ENCODE measurements around the gene SPEG. TPM values are rescaled to one million over a fixed set of nuclear protein-coding genes. Genes with fewer than 3 reads are reported as not detected.

SPEG gene
- total RNA-seq, 1 experiment from 2014 or later = 56.6 TPM

DNA sequence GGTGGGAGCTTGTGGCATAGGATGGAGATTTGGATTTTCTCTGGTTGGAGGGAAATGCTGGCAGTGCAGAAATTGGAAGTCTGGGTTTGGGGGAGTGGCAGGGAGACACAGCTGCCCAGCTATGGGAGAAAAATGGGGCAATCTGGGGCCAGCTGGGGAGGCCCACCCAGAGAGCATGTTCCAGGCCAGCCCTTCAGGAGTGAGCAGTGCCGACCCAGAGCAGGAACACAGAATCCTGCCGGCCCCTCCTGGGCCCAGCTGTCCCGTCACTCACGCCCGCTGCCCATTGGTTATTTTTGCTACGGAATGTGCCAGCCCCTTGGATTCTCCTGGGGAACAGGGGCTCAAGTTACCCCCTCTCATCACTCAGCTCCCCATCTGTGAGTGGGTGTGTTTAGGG, 4.9 kb downstream of the SPEG start:
- intact Hi-C loops (cut with micrococcal nuclease) = no loop called here
- Histone ChIP-seq H3K9ac (ENCODE audit: low read length) (no peak overlapping the region), H3K4me2 (ENCODE audit: low read length) (no peak overlapping the region), H3K9me3 (ENCODE audit: control insufficient read depth in 1 of 2, insufficient read depth in 1 of 2, low read depth in 1 of 2, low read length in 2 of 2) (no peaks in the 10 kb centered on the region), H3K27me3 (ENCODE audit: insufficient read depth, low read length) (no peaks in the 10 kb centered on the region), H3K27ac (ENCODE audit: low read depth, low read length) (no peak overlapping the region), H4K20me1 (ENCODE audit: insufficient read depth) (no peaks in the 10 kb centered on the region), H3K4me1 (ENCODE audit: control insufficient read depth in 1 of 2, insufficient read depth in 2 of 2, low read length in 2 of 2) (peaks cover 12 to 24% of the 10 kb centered on the region in 2 experiments), H2AFZ (ENCODE audit: low read depth, low read length, poor library complexity, severe bottlenecking) (no peak overlapping the region), H3K36me3 (ENCODE audit: control insufficient read depth in 1 of 2, insufficient read depth in 2 of 2, low read length in 2 of 2) (0 out of 4 replicates have a peak, but pooled peaks cover 0 to 3% of the 10 kb centered on the region in 2 experiments), H3K79me2 (ENCODE audit: insufficient read depth, low read length) (no peaks in the 10 kb centered on the region), H3K4me3 (replicated peaks in 1 of 2; ENCODE audit: low read depth in 1 of 2, low read length in 2 of 2) (no peak overlapping the region), H3K9me2 (ENCODE audit: insufficient read depth) (no peaks in the 10 kb centered on the region)
- DNase-seq (ENCODE audit: low read depth, low spot score) (no peak), ATAC-seq (no peak)
- no TSS peak for BruUV-seq (replicated peaks)
- CTCF ChIA-PET = no interaction called here
- TF ChIP-seq, protein P1, sequence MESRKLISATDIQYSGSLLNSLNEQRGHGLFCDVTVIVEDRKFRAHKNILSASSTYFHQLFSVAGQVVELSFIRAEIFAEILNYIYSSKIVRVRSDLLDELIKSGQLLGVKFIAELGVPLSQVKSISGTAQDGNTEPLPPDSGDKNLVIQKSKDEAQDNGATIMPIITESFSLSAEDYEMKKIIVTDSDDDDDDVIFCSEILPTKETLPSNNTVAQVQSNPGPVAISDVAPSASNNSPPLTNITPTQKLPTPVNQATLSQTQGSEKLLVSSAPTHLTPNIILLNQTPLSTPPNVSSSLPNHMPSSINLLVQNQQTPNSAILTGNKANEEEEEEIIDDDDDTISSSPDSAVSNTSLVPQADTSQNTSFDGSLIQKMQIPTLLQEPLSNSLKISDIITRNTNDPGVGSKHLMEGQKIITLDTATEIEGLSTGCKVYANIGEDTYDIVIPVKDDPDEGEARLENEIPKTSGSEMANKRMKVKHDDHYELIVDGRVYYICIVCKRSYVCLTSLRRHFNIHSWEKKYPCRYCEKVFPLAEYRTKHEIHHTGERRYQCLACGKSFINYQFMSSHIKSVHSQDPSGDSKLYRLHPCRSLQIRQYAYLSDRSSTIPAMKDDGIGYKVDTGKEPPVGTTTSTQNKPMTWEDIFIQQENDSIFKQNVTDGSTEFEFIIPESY (IDR thresholded peaks at IDR 0.05; ENCODE audit: extremely low read depth, insufficient replicate concordance, low read length) = no peak
- no peak for TF ChIP-seq FOSL1 (IDR thresholded peaks at IDR 0.05; ENCODE audit: low read depth)
- TF ChIP-seq CBX3 (IDR thresholded peaks at IDR 0.05; ENCODE audit: low read depth) = no peak
- no peak for TF ChIP-seq EZH2 (IDR thresholded peaks at IDR 0.05)
- TF ChIP-seq CEBPB (IDR thresholded peaks at IDR 0.05; ENCODE audit: low read depth) = no peak
- TF ChIP-seq ZFX (IDR thresholded peaks at IDR 0.05) = no peak
- TF ChIP-seq JUND (IDR thresholded peaks at IDR 0.05) = no peak
- TF ChIP-seq SP1 (IDR thresholded peaks at IDR 0.05; ENCODE audit: low read depth) = no peak
- no peak for TF ChIP-seq RAD21 (IDR thresholded peaks at IDR 0.05; ENCODE audit: low read depth)
- no peak for TF ChIP-seq TCF7L2 (IDR thresholded peaks at IDR 0.05; ENCODE audit: borderline replicate concordance, extremely low read depth, insufficient read depth, insufficient read length)
- no peak for TF ChIP-seq EGR1 (IDR thresholded peaks at IDR 0.05; ENCODE audit: low read depth)
- TF ChIP-seq CTCF (IDR thresholded peaks at IDR 0.05 in 2 of 3, conservative IDR thresholded peaks at IDR 0.05 in 1 of 3; ENCODE audit: borderline replicate concordance in 1 of 3, insufficient read depth in 1 of 3, low read depth in 2 of 3, low read length in 2 of 3) = no peak
- POLR2A ChIA-PET = no interaction called here
- RAD21 ChIA-PET (ENCODE audit: low non-redundant PET in 1 of 2, low total read pairs in 2 of 2, uncharacterized antibody in 2 of 2, unreplicated experiment in 2 of 2) = no interaction called here
